Esophagus squamous epithelium (tissue), 5 donors: ENCODE data around the gene DHX30. TPM values are rescaled to one million over a fixed set of nuclear protein-coding genes. Genes with fewer than 3 reads are reported as not detected.

Experiments used
- DNase-seq: peaks from one replicate; lab custom pipeline; 2025; lab: John Stamatoyannopoulos, UW
- H3K27ac ChIP-seq, 4 donors: fragments of 200-600 bp; sonication (generic); one replicate each; pipeline ENCODE4 v1.5.1; 2016 to 2019; ENCODE audit warnings: mild to moderate bottlenecking in 1 of 4
- H3K27me3 ChIP-seq, 4 donors: fragments of 200-600 bp; sonication (generic); 1 replicate in 3 of 4; 2 replicates in 1 of 4; pipeline versions ENCODE4 v1.5.1 to v1.6.0; 2017 to 2021; ENCODE audit warnings: antibody characterized with exemption in 1 of 4
- H3K36me3 ChIP-seq, 3 donors: fragments of 200-600 bp; sonication (generic); one replicate each; pipeline ENCODE4 v1.5.1; 2016 to 2019
- H3K4me1 ChIP-seq, 3 donors: fragments of 200-600 bp; sonication (generic); one replicate each; pipeline ENCODE4 v1.5.1; 2017 to 2019
- H3K4me3 ChIP-seq, 4 donors: fragments of 200-600 bp; sonication (generic); 1 replicate in 3 of 4; 2 replicates in 1 of 4; pipeline ENCODE4 v1.5.1; 2016 to 2019; ENCODE audit warnings: mild to moderate bottlenecking in 2 of 4, moderate library complexity in 1 of 4
- H3K9me3 ChIP-seq, 3 donors: fragments of 200-600 bp; sonication (generic); one replicate each; pipeline ENCODE4 v1.5.1; 2016 to 2019
- POLR2A ChIP-seq, 4 donors: fragments of 450-650 bp; IDR thresholded peaks; one replicate each; pipeline ENCODE4 v1.6.1; 2017; ENCODE audit warnings: antibody characterized with exemption in 4 of 4, mild to moderate bottlenecking in 4 of 4, moderate library complexity in 3 of 4
- WGBS, 2 donors: methylation state at CpG; one replicate each; pipeline ENCODE4 v1.1.5; 2018; 5-methylcytosine and 5-hydroxymethylcytosine counted together
- intact Hi-C: fragments of 100-400 bp; cut with DNase I; formaldehyde crosslinking; loops from one replicate; pipeline ENCODE4 v1.15.0; 2022
- total RNA-seq, 4 donors: library from RNA; depleted of rRNA; stranded (reverse); fragments of >200 nt; gene quantifications; one replicate each; pipeline ENCODE4 v1.1.0, GENCODE V29; 2016
- TF ChIP-seq, protein P1 (sequence below), 6 experiments: fragments of 450-650 bp in 4 of 6; fragments of 200-600 bp in 2 of 6; sonication (generic) in 2 of 6; IDR thresholded peaks; one replicate each; pipeline ENCODE4 v1.5.1; 2016 to 2019; ENCODE audit warnings: antibody characterized with exemption in 6 of 6, mild to moderate bottlenecking in 4 of 6, moderate library complexity in 4 of 6
- donor health status: DM: yes; HTN: yes; CAD: no.

DHX30 gene
- total RNA-seq, 4 donors from 2014 or later = 32.8 to 63.5 (median 44.8) TPM

DNA sequence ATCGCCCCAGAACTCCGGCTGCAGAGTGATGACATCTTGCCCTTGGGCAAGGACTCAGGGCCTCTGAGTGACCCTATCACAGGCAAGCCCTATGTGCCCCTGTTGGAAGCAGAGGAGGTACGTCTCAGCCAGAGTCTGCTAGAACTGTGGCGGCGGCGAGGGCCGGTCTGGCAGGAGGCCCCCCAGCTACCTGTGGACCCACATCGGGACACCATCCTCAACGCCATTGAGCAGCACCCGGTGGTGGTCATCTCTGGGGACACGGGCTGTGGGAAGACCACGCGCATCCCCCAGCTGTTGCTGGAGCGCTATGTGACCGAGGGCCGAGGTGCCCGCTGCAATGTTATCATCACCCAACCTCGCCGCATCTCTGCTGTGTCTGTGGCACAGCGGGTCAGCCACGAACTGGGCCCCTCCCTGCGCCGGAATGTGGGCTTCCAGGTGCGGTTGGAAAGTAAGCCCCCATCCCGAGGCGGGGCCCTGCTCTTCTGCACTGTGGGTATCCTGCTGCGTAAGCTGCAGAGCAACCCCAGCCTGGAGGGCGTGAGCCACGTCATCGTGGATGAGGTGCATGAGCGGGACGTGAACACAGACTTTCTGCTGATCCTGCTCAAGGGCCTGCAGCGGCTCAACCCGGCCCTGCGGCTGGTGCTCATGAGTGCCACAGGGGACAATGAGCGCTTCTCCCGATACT is 43.4 kb downstream of the DHX30 start:
- DNase-seq = no peak
- intact Hi-C loops = no loop called here
- Histone ChIP-seq H3K36me3 (peaks cover 26 to 100% (median 67%) of the 10 kb centered on the region in 3 donors), H3K9me3 (no peaks in the 10 kb centered on the region), H3K27me3 (no peaks in the 10 kb centered on the region), H3K4me1 (no peaks in the 10 kb centered on the region), H3K27ac (no peak overlapping the region), H3K4me3 (no peak overlapping the region)
- 86 to 95% methylated on average over 7 to 10 of the region's 37 CpGs for WGBS, 2 donors
- no peak for TF ChIP-seq POLR2A (IDR thresholded peaks at IDR 0.05)
- TF ChIP-seq, protein P1, sequence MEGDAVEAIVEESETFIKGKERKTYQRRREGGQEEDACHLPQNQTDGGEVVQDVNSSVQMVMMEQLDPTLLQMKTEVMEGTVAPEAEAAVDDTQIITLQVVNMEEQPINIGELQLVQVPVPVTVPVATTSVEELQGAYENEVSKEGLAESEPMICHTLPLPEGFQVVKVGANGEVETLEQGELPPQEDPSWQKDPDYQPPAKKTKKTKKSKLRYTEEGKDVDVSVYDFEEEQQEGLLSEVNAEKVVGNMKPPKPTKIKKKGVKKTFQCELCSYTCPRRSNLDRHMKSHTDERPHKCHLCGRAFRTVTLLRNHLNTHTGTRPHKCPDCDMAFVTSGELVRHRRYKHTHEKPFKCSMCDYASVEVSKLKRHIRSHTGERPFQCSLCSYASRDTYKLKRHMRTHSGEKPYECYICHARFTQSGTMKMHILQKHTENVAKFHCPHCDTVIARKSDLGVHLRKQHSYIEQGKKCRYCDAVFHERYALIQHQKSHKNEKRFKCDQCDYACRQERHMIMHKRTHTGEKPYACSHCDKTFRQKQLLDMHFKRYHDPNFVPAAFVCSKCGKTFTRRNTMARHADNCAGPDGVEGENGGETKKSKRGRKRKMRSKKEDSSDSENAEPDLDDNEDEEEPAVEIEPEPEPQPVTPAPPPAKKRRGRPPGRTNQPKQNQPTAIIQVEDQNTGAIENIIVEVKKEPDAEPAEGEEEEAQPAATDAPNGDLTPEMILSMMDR (IDR thresholded peaks at IDR 0.05) = no peak

DNA sequence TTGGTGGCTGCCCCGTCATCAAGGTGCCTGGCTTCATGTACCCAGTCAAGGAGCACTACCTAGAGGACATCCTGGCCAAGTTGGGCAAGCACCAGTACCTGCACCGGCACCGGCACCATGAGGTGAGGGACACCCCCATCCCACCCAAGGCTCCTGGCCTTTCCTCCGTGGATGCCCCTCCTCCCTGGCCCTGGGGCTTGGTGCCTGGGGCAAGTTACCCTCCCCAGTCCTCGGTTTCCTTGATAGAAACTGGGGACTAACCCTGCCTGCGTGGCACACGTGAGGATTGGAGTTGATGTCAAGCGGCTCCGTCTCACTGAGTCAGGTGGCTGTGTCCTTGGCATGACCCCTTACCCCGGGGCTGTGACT is 43.9 kb downstream of the DHX30 start:
- TF ChIP-seq, protein P1 (IDR thresholded peaks at IDR 0.05) = no peak
- no peak for TF ChIP-seq POLR2A (IDR thresholded peaks at IDR 0.05)
- Histone ChIP-seq H3K27me3 (no peaks in the 10 kb centered on the region), H3K36me3 (peaks cover 26 to 100% (median 66%) of the 10 kb centered on the region in 3 donors), H3K27ac (no peak overlapping the region), H3K4me1 (no peaks in the 10 kb centered on the region), H3K9me3 (no peaks in the 10 kb centered on the region), H3K4me3 (no peak overlapping the region)
- no peak for DNase-seq
- 52 to 65% methylated on average over 4 to 7 of the region's 10 CpGs for WGBS, 2 donors
- intact Hi-C loops = no loop called here

- DNase-seq = no peak
- no peak for TF ChIP-seq POLR2A (IDR thresholded peaks at IDR 0.05)
- TF ChIP-seq, protein P1 (IDR thresholded peaks at IDR 0.05) = no peak
- no peak overlapping the region for H3K4me3 ChIP-seq
- no peaks in the 10 kb centered on the region for H3K9me3 ChIP-seq
- intact Hi-C loops = no loop called here
- no peaks in the 10 kb centered on the region for H3K27me3 ChIP-seq
- no peaks in the 10 kb centered on the region for H3K4me1 ChIP-seq
- WGBS, 2 donors = 100% methylated on average over 2 of the region's 11 CpGs; no CpG with 5 or more reads in 1 of the 2 donors
- no peak overlapping the region for H3K27ac ChIP-seq
- peaks cover 26 to 100% (median 67%) of the 10 kb centered on the region in 3 donors for H3K36me3 ChIP-seq
Observed at GRCh38 chr3:47847260-47847659, 44.3 kb downstream of the DHX30 start.

DNA sequence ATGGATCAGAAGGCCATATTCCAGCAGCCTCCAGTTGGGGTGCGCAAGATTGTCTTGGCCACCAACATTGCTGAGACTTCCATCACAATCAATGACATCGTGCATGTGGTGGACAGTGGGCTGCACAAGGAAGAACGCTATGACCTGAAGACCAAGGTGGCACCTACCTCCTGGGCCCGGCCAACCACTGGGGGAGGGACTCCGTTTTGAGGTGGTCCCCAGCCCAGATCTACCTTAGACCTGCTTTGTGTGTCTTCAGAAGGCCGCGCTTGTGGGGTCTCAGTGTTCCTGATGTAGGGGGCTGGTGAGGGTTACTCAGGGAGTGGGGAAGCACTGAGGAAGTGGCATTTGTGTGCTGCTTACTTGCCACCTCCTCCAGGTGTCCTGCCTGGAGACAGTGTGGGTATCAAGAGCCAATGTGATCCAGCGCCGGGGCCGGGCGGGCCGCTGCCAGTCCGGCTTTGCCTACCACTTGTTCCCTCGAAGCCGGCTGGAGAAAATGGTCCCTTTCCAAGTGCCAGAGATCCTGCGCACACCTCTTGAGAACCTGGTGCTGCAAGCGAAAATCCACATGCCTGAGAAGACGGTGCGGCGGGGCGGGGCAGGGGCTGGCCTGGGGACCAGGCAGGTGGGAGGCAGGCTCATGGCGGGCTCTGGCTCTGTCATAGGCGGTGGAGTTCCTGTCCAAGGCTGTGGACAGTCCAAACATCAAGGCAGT is 45.0 kb downstream of the DHX30 start:
- no peak for TF ChIP-seq POLR2A (IDR thresholded peaks at IDR 0.05)
- TF ChIP-seq, protein P1 (IDR thresholded peaks at IDR 0.05) = no peak
- H3K36me3 ChIP-seq = peaks cover 22 to 100% (median 66%) of the 10 kb centered on the region in 3 donors

GRCh38 chr3:47848599-47849117 is 45.7 kb downstream of the DHX30 start:
- no peak for DNase-seq
- Histone ChIP-seq H3K9me3 (no peaks in the 10 kb centered on the region), H3K36me3 (peaks cover 27 to 100% (median 65%) of the 10 kb centered on the region in 3 donors), H3K27me3 (no peaks in the 10 kb centered on the region), H3K27ac (no peak overlapping the region), H3K4me1 (no peaks in the 10 kb centered on the region), H3K4me3 (no peak overlapping the region)
- TF ChIP-seq, protein P1 (IDR thresholded peaks at IDR 0.05) = no peak
- TF ChIP-seq POLR2A (IDR thresholded peaks at IDR 0.05) = no peak
- intact Hi-C loops = no loop called here
- WGBS, 2 donors = 81 to 85% methylated on average over 5 to 11 of the region's 23 CpGs

More for the DNA sequence above, 45.0 kb downstream of the DHX30 start:
- H3K27ac ChIP-seq = no peak overlapping the region
- no peak overlapping the region for H3K4me3 ChIP-seq
- intact Hi-C loops = no loop called here
- no peaks in the 10 kb centered on the region for H3K4me1 ChIP-seq
- WGBS, 2 donors = 93 to 100% methylated on average over 1 to 2 of the region's 23 CpGs
- H3K27me3 ChIP-seq = no peaks in the 10 kb centered on the region
- no peak for DNase-seq
- H3K9me3 ChIP-seq = no peaks in the 10 kb centered on the region
